Smooth muscle cell (in vitro differentiated cells): ENCODE results near the gene AKT1S1. TPM values are rescaled to one million over a fixed set of nuclear protein-coding genes. Genes with fewer than 3 reads are reported as not detected.

Experiments
- DNase-seq: peaks from one replicate; lab custom pipeline; 2025; ENCODE audit not compliant: unreplicated experiment; lab: John Stamatoyannopoulos, UW
- H2AFZ ChIP-seq: fragments of 200-600 bp; sonication (generic); 2 replicates; pipeline ENCODE4 v1.6.0; 2016; ENCODE audit warnings: antibody characterized with exemption, low read depth, mild to moderate bottlenecking
- H3F3A ChIP-seq: fragments of 200-600 bp; sonication (generic); 2 replicates; pipeline ENCODE4 v1.6.0; 2017; ENCODE audit warnings: antibody characterized with exemption, low read depth
- H3K27ac ChIP-seq: fragments of 200-600 bp; sonication (generic); 2 replicates; pipeline ENCODE4 v1.5.1; 2016; ENCODE audit warnings: low read depth, mild to moderate bottlenecking
- H3K27me3 ChIP-seq: fragments of 200-600 bp; sonication (generic); 2 replicates; pipeline ENCODE4 v1.6.1; 2016; ENCODE audit warnings: low read depth, mild to moderate bottlenecking
- H3K36me3 ChIP-seq: fragments of 200-600 bp; sonication (generic); 2 replicates; pipeline ENCODE4 v1.5.1; 2016; ENCODE audit warnings: low read depth
- H3K4me1 ChIP-seq: fragments of 200-600 bp; sonication (generic); 2 replicates; pipeline ENCODE4 v1.5.1; 2016; ENCODE audit warnings: low read depth
- H3K4me2 ChIP-seq: fragments of 200-600 bp; sonication (generic); 2 replicates; pipeline ENCODE4 v1.6.0; 2016; ENCODE audit warnings: mild to moderate bottlenecking
- H3K4me3 ChIP-seq: fragments of 200-600 bp; sonication (generic); 2 replicates; pipeline ENCODE4 v1.5.1; 2016; ENCODE audit warnings: mild to moderate bottlenecking
- H3K79me2 ChIP-seq: fragments of 200-600 bp; sonication (generic); 2 replicates; pipeline ENCODE4 v1.6.0; 2016; ENCODE audit warnings: low read depth, mild to moderate bottlenecking
- H3K9ac ChIP-seq: fragments of 200-600 bp; sonication (generic); 2 replicates; pipeline ENCODE4 v1.6.0; 2016; ENCODE audit warnings: low read depth
- H3K9me3 ChIP-seq: fragments of 200-600 bp; sonication (generic); replicated peaks from 2 replicates; pipeline ENCODE4 v1.5.1; 2016; ENCODE audit warnings: low read depth
- H4K20me1 ChIP-seq: fragments of 200-600 bp; sonication (generic); 2 replicates; pipeline ENCODE4 v1.6.0; 2016; ENCODE audit warnings: low read depth
- WGBS: methylation state at CpG from one replicate; pipeline ENCODE4 v1.1.7; 2016; ENCODE audit warnings: low lambda C conversion rate; 5-methylcytosine and 5-hydroxymethylcytosine counted together
- polyA plus RNA-seq: library from polyadenylated mRNA; unstranded; fragments of >200 nt; fragmentation: Nextera tagmentation; extraction: Ambion mirVana; gene quantifications from 2 replicates; pipeline ENCODE4 v1.2.1, GENCODE V29; 2016
- total RNA-seq: library from RNA; depleted of rRNA; stranded (reverse); fragments of >200 nt; gene quantifications from 2 replicates; pipeline ENCODE4 v1.2.3, GENCODE V29; 2014
- TF ChIP-seq, protein P1 (sequence below): fragments of 200-600 bp; sonication (generic); IDR thresholded peaks from 2 replicates; pipeline ENCODE4 v1.5.1; 2017; ENCODE audit warnings: borderline replicate concordance, mild to moderate bottlenecking, antibody characterized with exemption; ENCODE audit not compliant: insufficient read depth, poor library complexity, severe bottlenecking

AKT1S1 gene
- total and polyA plus RNA-seq, 2 experiments from 2014 or later: 15.8 to 72.2 TPM

GRCh38 chr19:49864890-49865289, 12.3 kb downstream of the AKT1S1 start:
- no peak overlapping the region for H2AFZ ChIP-seq
- peaks cover 7% of the 10 kb centered on the region for H3F3A ChIP-seq
- H3K4me2 ChIP-seq: no peak overlapping the region
- H3K79me2 ChIP-seq: peaks cover 31% of the 10 kb centered on the region
- H3K4me3 ChIP-seq: no peak overlapping the region
- peaks cover 7% of the 10 kb centered on the region for H3K4me1 ChIP-seq
- H4K20me1 ChIP-seq: peaks cover 8% of the 10 kb centered on the region
- H3K9ac ChIP-seq: no peak overlapping the region
- TF ChIP-seq, protein P1, sequence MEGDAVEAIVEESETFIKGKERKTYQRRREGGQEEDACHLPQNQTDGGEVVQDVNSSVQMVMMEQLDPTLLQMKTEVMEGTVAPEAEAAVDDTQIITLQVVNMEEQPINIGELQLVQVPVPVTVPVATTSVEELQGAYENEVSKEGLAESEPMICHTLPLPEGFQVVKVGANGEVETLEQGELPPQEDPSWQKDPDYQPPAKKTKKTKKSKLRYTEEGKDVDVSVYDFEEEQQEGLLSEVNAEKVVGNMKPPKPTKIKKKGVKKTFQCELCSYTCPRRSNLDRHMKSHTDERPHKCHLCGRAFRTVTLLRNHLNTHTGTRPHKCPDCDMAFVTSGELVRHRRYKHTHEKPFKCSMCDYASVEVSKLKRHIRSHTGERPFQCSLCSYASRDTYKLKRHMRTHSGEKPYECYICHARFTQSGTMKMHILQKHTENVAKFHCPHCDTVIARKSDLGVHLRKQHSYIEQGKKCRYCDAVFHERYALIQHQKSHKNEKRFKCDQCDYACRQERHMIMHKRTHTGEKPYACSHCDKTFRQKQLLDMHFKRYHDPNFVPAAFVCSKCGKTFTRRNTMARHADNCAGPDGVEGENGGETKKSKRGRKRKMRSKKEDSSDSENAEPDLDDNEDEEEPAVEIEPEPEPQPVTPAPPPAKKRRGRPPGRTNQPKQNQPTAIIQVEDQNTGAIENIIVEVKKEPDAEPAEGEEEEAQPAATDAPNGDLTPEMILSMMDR: no peak
- no peaks in the 10 kb centered on the region for H3K36me3 ChIP-seq
- WGBS: 96% methylated on average over 13 of the region's 13 CpGs
- H3K27me3 ChIP-seq: no peaks in the 10 kb centered on the region
- no peak for DNase-seq
- no peaks in the 10 kb centered on the region for H3K9me3 ChIP-seq
- H3K27ac ChIP-seq: no peak overlapping the region

- Histone ChIP-seq H3K4me2 (no peak overlapping the region), H3K9me3 (no peaks in the 10 kb centered on the region), H3K79me2 (peaks cover 31% of the 10 kb centered on the region), H3K4me3 (no peak overlapping the region), H3K27me3 (no peaks in the 10 kb centered on the region), H3F3A (peaks cover 10% of the 10 kb centered on the region), H3K4me1 (peaks cover 7% of the 10 kb centered on the region), H3K36me3 (no peaks in the 10 kb centered on the region), H3K27ac (no peak overlapping the region), H3K9ac (no peak overlapping the region), H4K20me1 (peaks cover 14% of the 10 kb centered on the region), H2AFZ (no peak overlapping the region)
- WGBS: 96% methylated on average over 17 of the region's 17 CpGs
- DNase-seq: no peak
- TF ChIP-seq, protein P1: no peak
These were observed 13.2 kb downstream of the AKT1S1 start for GRCh38 chr19:49863935-49864320.

- no peaks in the 10 kb centered on the region for H3K36me3 ChIP-seq
- TF ChIP-seq, protein P1: no peak
- no peaks in the 10 kb centered on the region for H3K27me3 ChIP-seq
- H3K4me3 ChIP-seq: no peak overlapping the region
- H3K9ac ChIP-seq: no peak overlapping the region
- peaks cover 31% of the 10 kb centered on the region for H3K79me2 ChIP-seq
- H3K4me2 ChIP-seq: no peak overlapping the region
- no peak overlapping the region for H2AFZ ChIP-seq
- peaks cover 9% of the 10 kb centered on the region for H3F3A ChIP-seq
- 94% methylated on average over 24 of the region's 24 CpGs for WGBS
- peaks cover 20% of the 10 kb centered on the region for H4K20me1 ChIP-seq
- H3K9me3 ChIP-seq: no peaks in the 10 kb centered on the region
- H3K27ac ChIP-seq: no peak overlapping the region
- no peak for DNase-seq
- H3K4me1 ChIP-seq: peaks cover 7% of the 10 kb centered on the region
These were observed 13.8 kb downstream of the AKT1S1 start for GRCh38 chr19:49863254-49863934.
